HEK293 (cell line): ENCODE measurements around the gene HMCN1.

ENCODE experiments used
- CTCF ChIA-PET: fragments of 350-600 bp; formaldehyde crosslinking; extraction: SDS; loops from one replicate; lab custom pipeline; 2021; ENCODE audit warnings: antibody characterized with exemption; lab: Yijun Ruan, JAX
- POLR2A ChIA-PET: fragments of 300-600 bp; formaldehyde crosslinking; extraction: SDS; loops from one replicate; lab custom pipeline; 2020; ENCODE audit warnings: antibody characterized with exemption, inconsistent platforms; lab: Yijun Ruan, JAX
- H3K27ac ChIP-seq: fragments of 200-500 bp; sonication (Bioruptor generic); 2 replicates; pipeline ENCODE4 v1.5.1; 2014; ENCODE audit warnings: low read depth, low read length, control low read depth, inconsistent platforms; ENCODE audit errors: extremely low read depth
- H3K36me3 ChIP-seq, 2 experiments: fragments of 200-500 bp in 1 of 2; sonication (Bioruptor generic) in 1 of 2; 1 replicate in 1 of 2; 2 replicates in 1 of 2; pipeline ENCODE4 v1.5.1; 2014 to 2017; ENCODE audit warnings: inconsistent platforms in 2 of 2, low read length in 2 of 2; ENCODE audit not compliant: control insufficient read depth in 2 of 2, insufficient read depth in 1 of 2
- H3K4me1 ChIP-seq: fragments of 200-500 bp; sonication (Bioruptor generic); 2 replicates; pipeline ENCODE4 v1.5.1; 2014; ENCODE audit warnings: mild to moderate bottlenecking, low read length, inconsistent platforms; ENCODE audit not compliant: control insufficient read depth, insufficient read depth
- H3K4me3 ChIP-seq: 2 replicates; pipeline ENCODE4 v1.5.1; 2011; ENCODE audit warnings: low read depth, mild to moderate bottlenecking, control low read depth, low read length, moderate library complexity
- H3K9me3 ChIP-seq: fragments of 200-500 bp; sonication (Bioruptor generic); 2 replicates; pipeline ENCODE4 v1.5.1; 2014; ENCODE audit warnings: low read depth, low read length, inconsistent platforms; ENCODE audit not compliant: control insufficient read depth, insufficient read depth
- GFI1B ChIP-seq: fragments of 450-650 bp; formaldehyde crosslinking; IDR thresholded peaks from 2 replicates; pipeline ENCODE4 v1.5.1; 2016; ENCODE audit warnings: missing biosample characterization, missing genetic modification characterization
- PRDM10 ChIP-seq: fragments of 450-650 bp; formaldehyde crosslinking; IDR thresholded peaks from 2 replicates; pipeline ENCODE4 v1.5.1; 2016; ENCODE audit warnings: missing biosample characterization, missing genetic modification characterization
- PRDM2 ChIP-seq: fragments of 450-650 bp; formaldehyde crosslinking; IDR thresholded peaks from 2 replicates; pipeline ENCODE4 v1.5.1; 2016; ENCODE audit warnings: missing biosample characterization, missing genetic modification characterization, borderline replicate concordance
- ZBTB44 ChIP-seq: fragments of 450-650 bp; IDR thresholded peaks from 2 replicates; pipeline ENCODE4 v1.5.1; 2018; ENCODE audit warnings: missing biosample characterization, mild to moderate bottlenecking, missing genetic modification characterization
- ZFP37 ChIP-seq: fragments of 450-650 bp; formaldehyde crosslinking; IDR thresholded peaks from 2 replicates; pipeline ENCODE4 v1.5.1; 2016; ENCODE audit warnings: missing biosample characterization, missing genetic modification characterization
- ZFP41 ChIP-seq: fragments of 450-650 bp; formaldehyde crosslinking; IDR thresholded peaks from 2 replicates; pipeline ENCODE4 v1.5.1; 2016; ENCODE audit warnings: missing biosample characterization, missing genetic modification characterization, borderline replicate concordance
- ZNF148 ChIP-seq: fragments of 450-650 bp; formaldehyde crosslinking; IDR thresholded peaks from 2 replicates; pipeline ENCODE4 v1.5.0; 2017; ENCODE audit warnings: missing biosample characterization, missing genetic modification characterization, borderline replicate concordance
- ZNF155 ChIP-seq: fragments of 450-650 bp; formaldehyde crosslinking; IDR thresholded peaks from 2 replicates; pipeline ENCODE4 v1.5.1; 2016; ENCODE audit warnings: missing biosample characterization, missing genetic modification characterization
- ZNF239 ChIP-seq: fragments of 450-650 bp; formaldehyde crosslinking; IDR thresholded peaks from 2 replicates; pipeline ENCODE4 v1.5.1; 2016; ENCODE audit warnings: missing biosample characterization, missing genetic modification characterization
- ZNF274 ChIP-seq, 2 experiments: fragments of 200-500 bp in 1 of 2; fragments of 450-650 bp in 1 of 2; sonication (Bioruptor generic) in 1 of 2; formaldehyde crosslinking in 1 of 2; IDR thresholded peaks; 2 replicates each; pipeline versions ENCODE4 v1.5.1 to v1.6.1; 2014 to 2016; ENCODE audit warnings: borderline replicate concordance in 1 of 2, inconsistent platforms in 1 of 2, low read length in 1 of 2, missing biosample characterization in 1 of 2, missing genetic modification characterization in 1 of 2
- ZNF350 ChIP-seq: fragments of 450-650 bp; formaldehyde crosslinking; IDR thresholded peaks from 2 replicates; pipeline ENCODE4 v1.5.0; 2017; ENCODE audit warnings: missing biosample characterization, mild to moderate bottlenecking, missing genetic modification characterization
- ZNF398 ChIP-seq: fragments of 450-650 bp; formaldehyde crosslinking; IDR thresholded peaks from 2 replicates; pipeline ENCODE4 v1.5.1; 2017; ENCODE audit warnings: missing biosample characterization, missing genetic modification characterization
- ZNF501 ChIP-seq: fragments of 450-650 bp; formaldehyde crosslinking; IDR thresholded peaks from 2 replicates; pipeline ENCODE4 v1.5.1; 2016; ENCODE audit warnings: missing biosample characterization, missing genetic modification characterization
- ZNF529 ChIP-seq: fragments of 450-650 bp; formaldehyde crosslinking; IDR thresholded peaks from 2 replicates; pipeline ENCODE4 v1.5.1; 2017; ENCODE audit warnings: missing genetic modification characterization, missing biosample characterization; ENCODE audit not compliant: insufficient replicate concordance
- ZNF837 ChIP-seq: fragments of 450-650 bp; formaldehyde crosslinking; IDR thresholded peaks from 2 replicates; pipeline ENCODE4 v1.5.1; 2016; ENCODE audit warnings: missing biosample characterization, missing genetic modification characterization
- ZSCAN30 ChIP-seq: fragments of 450-650 bp; IDR thresholded peaks from 2 replicates; pipeline ENCODE4 v1.5.1; 2018; ENCODE audit warnings: missing biosample characterization, mild to moderate bottlenecking, missing genetic modification characterization, moderate library complexity

HMCN1 gene

GRCh38 chr1:185716095-185716494, 18.1 kb upstream of the HMCN1 start:
- ChIA-PET POLR2A (no interaction called here), CTCF (interaction anchor here (0.6 kb wide), 2 partner anchors 13 to 505 kb away, joined by 3 to 4 read pairs; no protein-coding TSS in a partner anchor)
- TF ChIP-seq PRDM2 (tag by site-specific recombination) = no peak
- TF ChIP-seq ZNF529 (tag by site-specific recombination) = no peak
- no peak for TF ChIP-seq ZNF501
- no peak overlapping the region for H3K27ac ChIP-seq
- H3K36me3 ChIP-seq = no peaks in the 10 kb centered on the region
- no peak overlapping the region for H3K4me3 ChIP-seq
- no peaks in the 10 kb centered on the region for H3K4me1 ChIP-seq
- no peaks in the 10 kb centered on the region for H3K9me3 ChIP-seq

- POLR2A ChIA-PET = interaction anchor here (1.4 kb wide), 1 partner anchor 402 kb away, joined by 3 read pairs; the partner anchor contains the start of gene IVNS1ABP
- Histone ChIP-seq H3K36me3 (no peaks in the 10 kb centered on the region), H3K4me1 (no peaks in the 10 kb centered on the region), H3K9me3 (no peaks in the 10 kb centered on the region), H3K27ac (no peak overlapping the region), H3K4me3 (no peak overlapping the region)
- CTCF ChIA-PET = interaction anchor here (0.6 to 3.7 kb wide), 8 partner anchors 15 to 1244 kb away, joined by 3 to 44 read pairs (median 6); partner anchors contain the start of gene HMCN1
- TF ChIP-seq ZNF239 (tag by site-specific recombination) (no peak), ZBTB44 (tag by site-specific recombination) (no peak), ZSCAN30 (tag by site-specific recombination) (no peak), ZNF148 (tag by site-specific recombination) (no peak), ZNF837 (tag by site-specific recombination) (no peak), ZNF155 (tag by site-specific recombination) (no peak), GFI1B (tag by site-specific recombination) (no peak), ZNF398 (no peak), ZNF350 (tag by site-specific recombination) (no peak), ZNF274 (IDR thresholded peaks at IDR 0.05; ENCODE audit: low read length) (no peak), ZNF274 (tag by site-specific recombination; IDR thresholded peaks at IDR 0.05; ENCODE audit: borderline replicate concordance) (no peak), ZFP41 (tag by site-specific recombination) (no peak), PRDM10 (tag by site-specific recombination) (no peak), ZFP37 (tag by site-specific recombination) (no peak)
Measured at GRCh38 chr1:185719021-185719420, 15.2 kb upstream of the HMCN1 start.
